ENCODE results near the gene SLC25A14.

DNA sequence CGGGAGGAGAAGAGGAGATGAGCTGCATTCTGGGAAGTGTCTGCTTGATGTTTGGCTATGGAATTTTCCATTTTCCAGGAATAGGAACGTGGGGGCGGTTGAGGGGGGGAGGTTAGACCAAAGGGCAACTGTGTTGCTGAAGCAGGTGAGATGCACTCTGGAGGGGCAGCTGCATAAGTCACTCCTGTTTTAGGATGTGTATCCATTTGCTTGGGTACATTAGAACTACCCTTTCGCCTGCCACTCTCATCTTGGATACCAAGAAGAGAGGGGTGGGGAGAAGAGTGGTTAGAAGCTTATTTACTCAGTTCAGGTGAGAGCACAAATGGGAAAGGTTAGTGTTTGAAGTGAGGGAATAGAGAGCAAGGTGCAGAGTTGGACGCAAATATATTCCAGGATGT lies 46.7 kb downstream of the SLC25A14 start:
- TF ChIP-seq CTCF (IDR thresholded peaks at IDR 0.05; ENCODE audit: low read length) (no peak), EZH2 (IDR thresholded peaks at IDR 0.05; ENCODE audit: borderline replicate concordance, low read length) (no peak)
